Stimulated activated naive CD8-positive, alpha-beta T cell treated with anti-CD3 and anti-CD28 coated beads, Interleukin-15, Interleukin-2, amounts not matched to agents 100 U/mL and 50 U/mL, for 24 hours (primary cell): ENCODE data around the gene SRRM4.

Experiments used
- ATAC-seq: fragments of 150-1000 bp; cut with Tn5 transposase; one replicate; pipeline ENCODE4 v1.10.0; 2021
- DNase-seq: peaks from one replicate; pipeline ENCODE4 v3.0.0; 2021

The SRRM4 gene

GRCh38 chr12:119122047-119122446 lies 140.7 kb downstream of the SRRM4 start:
- DNase-seq = no peak
- ATAC-seq = no peak

GRCh38 chr12:119122751-119123150 lies 141.4 kb downstream of the SRRM4 start:
- no peak for DNase-seq
- ATAC-seq = no peak

- ATAC-seq = no peak
These were observed 147.2 kb downstream of the SRRM4 start for GRCh38 chr12:119128527-119128926.

GRCh38 chr12:119129827-119130434 lies 148.6 kb downstream of the SRRM4 start:
- ATAC-seq = no peak
- DNase-seq = no peak

More at GRCh38 chr12:119128527-119128926, 147.2 kb downstream of the SRRM4 start:
- DNase-seq = no peak

GRCh38 chr12:119130523-119130922 lies 149.2 kb downstream of the SRRM4 start:
- no peak for DNase-seq
- ATAC-seq = no peak

- DNase-seq = no peak
- no peak for ATAC-seq
These were observed 153.1 kb downstream of the SRRM4 start for GRCh38 chr12:119134284-119135072.

GRCh38 chr12:119136811-119137410 lies 155.6 kb downstream of the SRRM4 start:
- no peak for ATAC-seq

GRCh38 chr12:119139448-119139847 lies 158.1 kb downstream of the SRRM4 start:
- ATAC-seq (no peak), DNase-seq (no peak)

More at GRCh38 chr12:119136811-119137410, 155.6 kb downstream of the SRRM4 start:
- no peak for DNase-seq

- ATAC-seq = no peak
These were observed 164.0 kb downstream of the SRRM4 start for GRCh38 chr12:119145367-119145766.

GRCh38 chr12:119147847-119148448 lies 166.6 kb downstream of the SRRM4 start:
- no peak for ATAC-seq

More at GRCh38 chr12:119145367-119145766, 164.0 kb downstream of the SRRM4 start:
- no peak for DNase-seq

GRCh38 chr12:119149270-119149669 lies 167.9 kb downstream of the SRRM4 start:
- ATAC-seq (no peak), DNase-seq (no peak)

More at GRCh38 chr12:119147847-119148448, 166.6 kb downstream of the SRRM4 start:
- DNase-seq = no peak

- DNase-seq = no peak
- no peak for ATAC-seq
These were observed 170.2 kb downstream of the SRRM4 start for GRCh38 chr12:119151445-119152026.

- no peak for ATAC-seq
- peak; percentile 10 for DNase-seq
These were observed 172.4 kb downstream of the SRRM4 start for GRCh38 chr12:119153477-119154434.

- peak; percentile 4 for DNase-seq
- no peak for ATAC-seq
These were observed 173.1 kb downstream of the SRRM4 start for GRCh38 chr12:119154435-119154818.

- DNase-seq (no peak), ATAC-seq (no peak)
These were observed 175.2 kb downstream of the SRRM4 start for GRCh38 chr12:119156401-119157044.

- ATAC-seq (no peak), DNase-seq (no peak)
These were observed 176.2 kb downstream of the SRRM4 start for GRCh38 chr12:119157528-119157927.

GRCh38 chr12:119157978-119158377 lies 176.6 kb downstream of the SRRM4 start:
- ATAC-seq = no peak

GRCh38 chr12:119158402-119158801 lies 177.1 kb downstream of the SRRM4 start:
- DNase-seq = no peak
- ATAC-seq = no peak

More at GRCh38 chr12:119157978-119158377, 176.6 kb downstream of the SRRM4 start:
- DNase-seq = no peak

- DNase-seq (no peak), ATAC-seq (no peak)
These were observed 178.5 kb downstream of the SRRM4 start for GRCh38 chr12:119159844-119160243.

- no peak for DNase-seq
- no peak for ATAC-seq
These were observed 186.6 kb downstream of the SRRM4 start for GRCh38 chr12:119167902-119168301.

GRCh38 chr12:119168721-119169120 lies 187.4 kb downstream of the SRRM4 start:
- DNase-seq = no peak
- ATAC-seq = no peak
